Measurements from ENCODE around the gene TES. TPM values are rescaled to one million over a fixed set of nuclear protein-coding genes. Genes with fewer than 3 reads are reported as not detected.

Gene TES
- total RNA-seq, 1 experiment from 2014 or later, result 28.2 TPM

DNA sequence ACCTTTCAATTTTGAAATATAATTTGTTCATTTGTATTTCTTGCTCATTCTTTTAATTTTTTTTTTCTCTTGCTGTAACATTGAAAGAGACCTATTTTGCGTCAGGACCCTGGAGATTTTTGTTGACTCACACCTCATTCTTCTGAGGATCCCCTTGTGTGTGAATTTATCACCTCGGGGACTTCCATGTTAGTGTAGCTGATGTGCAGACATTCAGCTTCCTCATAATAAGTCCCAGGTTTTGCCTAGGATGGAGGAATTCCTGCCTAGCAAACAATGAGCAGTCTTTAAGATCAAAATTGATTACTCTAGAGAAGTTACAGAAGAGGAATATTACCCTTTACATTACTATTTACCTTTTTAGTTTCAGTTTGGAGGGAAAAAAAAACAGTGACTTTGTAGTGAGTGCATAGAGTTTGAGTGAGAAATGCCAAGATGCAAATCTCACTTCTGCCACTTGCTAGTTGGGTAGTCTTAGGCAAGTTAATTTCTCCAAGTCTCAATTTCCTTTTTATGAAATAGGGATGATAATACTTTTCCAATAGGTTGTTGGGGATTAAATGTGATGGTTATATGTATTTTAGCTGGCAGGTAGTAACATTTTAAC lies 14.3 kb downstream of the TES start:
- H3K18ac ChIP-seq (ENCODE audit: insufficient read length, low read depth, low read length), result no peak overlapping the region
- DNase-seq, result no peak
- Mint-ChIP-seq H3K4me3 (no peak overlapping the region), H3K27me3 (ENCODE audit: low read depth) (no peaks in the 10 kb centered on the region), H3K36me3 (ENCODE audit: insufficient read depth in 1 of 3, low read depth in 3 of 3) (no peaks in the 10 kb centered on the region), H3K27ac (no peak overlapping the region), H3K4me1 (peaks cover 0 to 4% of the 10 kb centered on the region in 2 experiments; a peak in 3 of 4 replicates), H3K9me3 (no peaks in the 10 kb centered on the region)
- H2BK5ac ChIP-seq (ENCODE audit: insufficient read length, low read length), result no peak overlapping the region
- no peak overlapping the region for H4K5ac ChIP-seq (ENCODE audit: insufficient read length, low read depth, low read length)
- no peak overlapping the region for H2BK120ac ChIP-seq (ENCODE audit: low read depth, low read length, poor library complexity, severe bottlenecking)
- no peaks in the 10 kb centered on the region for H3K4me1 ChIP-seq (ENCODE audit: insufficient read depth, low read length)
- no peak overlapping the region for H2BK12ac ChIP-seq (ENCODE audit: insufficient read length, low read depth, low read length)
- WGBS (ENCODE audit: extremely low coverage, insufficient read length, low lambda C conversion rate), result no CpG with 5 or more reads among the region's 2 CpGs
- no peak overlapping the region for H4K8ac ChIP-seq (replicated peaks; ENCODE audit: insufficient read length, low read depth, low read length)
- no peak overlapping the region for H3K4ac ChIP-seq (ENCODE audit: low read depth, low read length)
- H3K79me1 ChIP-seq (ENCODE audit: insufficient read depth, low read depth, low read length, poor library complexity, severe bottlenecking), result no peaks in the 10 kb centered on the region
- H3K14ac ChIP-seq (ENCODE audit: insufficient read depth, low read length), result no peak overlapping the region
- H3K27me3 ChIP-seq (ENCODE audit: insufficient read depth, low read length), result no peaks in the 10 kb centered on the region
- H3K23me2 ChIP-seq (ENCODE audit: insufficient read length, low read depth, low read length, poor library complexity, severe bottlenecking), result no peaks in the 10 kb centered on the region
- no peaks in the 10 kb centered on the region for H4K20me1 ChIP-seq (ENCODE audit: control insufficient read depth, insufficient read depth, insufficient read length)
- H3K56ac ChIP-seq (ENCODE audit: insufficient read length, low read depth, low read length), result no peak overlapping the region
- H3T11ph ChIP-seq (ENCODE audit: low read length), result no peak overlapping the region
- no peak overlapping the region for H3K27ac ChIP-seq (ENCODE audit: insufficient read length, low read depth, low read length)
- no peak overlapping the region for H2AFZ ChIP-seq (ENCODE audit: low read length)
- no peaks in the 10 kb centered on the region for H3K9me3 ChIP-seq (ENCODE audit: control insufficient read depth, low read depth, low read length)
- H3K23ac ChIP-seq (ENCODE audit: insufficient read length, low read depth, low read length), result no peak overlapping the region
- no peak for TF ChIP-seq CTCF (conservative IDR thresholded peaks at IDR 0.05)
- no peaks in the 10 kb centered on the region for H3K79me2 ChIP-seq (ENCODE audit: insufficient read depth, low read length)
- H2BK15ac ChIP-seq (ENCODE audit: low read depth, low read length), result no peak overlapping the region
- H3K9ac ChIP-seq (ENCODE audit: extremely low read depth, insufficient read length, low read length), result no peak overlapping the region
- H3K4me2 ChIP-seq (ENCODE audit: insufficient read depth, insufficient read length, low read length), result no peak overlapping the region
- no peak overlapping the region for H2BK20ac ChIP-seq (ENCODE audit: low read depth, low read length, poor library complexity, severe bottlenecking)
- no peak overlapping the region for H2AK5ac ChIP-seq (ENCODE audit: insufficient read length, low read length)
- no peak overlapping the region for H4K91ac ChIP-seq (ENCODE audit: insufficient read length, low read depth, low read length)
